Stimulated activated CD8-positive, alpha-beta memory T cell treated with anti-CD3 and anti-CD28 coated beads, Interleukin-4, amount 100 ng/mL, for 4 hours (primary cell): Measurements from ENCODE around the gene GNL2.
"Not testable (repeated sequence)": the region's sequence is repeated elsewhere in the genome, so short reads cannot be mapped to it uniquely, and the experiment has no call there.

Experiments
- DNase-seq, 2 donors: peaks; one replicate each; pipeline ENCODE4 v3.0.0-alpha.2; 2020; ENCODE audit warnings: low read depth in 2 of 2, low spot score in 1 of 2

The GNL2 gene

GRCh38 chr1:37609002-37609401 is 13.3 kb upstream of the GNL2 start:
- DNase-seq, result no peak

- no peak for DNase-seq
These were observed 10.9 kb upstream of the GNL2 start for GRCh38 chr1:37606481-37607263.

- DNase-seq, result no peak
These were observed 10.2 kb upstream of the GNL2 start for GRCh38 chr1:37605806-37606474.

GRCh38 chr1:37605061-37605650 is 9.4 kb upstream of the GNL2 start:
- no peak for DNase-seq

GRCh38 chr1:37602750-37603694 is 7.3 kb upstream of the GNL2 start:
- DNase-seq, result peak in 1 of 2 donors; percentile 3

GRCh38 chr1:37601441-37601840 is 5.7 kb upstream of the GNL2 start:
- no peak for DNase-seq

- DNase-seq, result no peak
These were observed 4.2 kb upstream of the GNL2 start for GRCh38 chr1:37599940-37600339.

GRCh38 chr1:37596182-37596667 is 488 bp upstream of the GNL2 start:
- no peak for DNase-seq

GRCh38 chr1:37593726-37594125 is 2.0 kb downstream of the GNL2 start:
- DNase-seq, result no peak

GRCh38 chr1:37588939-37589338 is 6.8 kb downstream of the GNL2 start:
- DNase-seq, result no peak

GRCh38 chr1:37584544-37584943 is 11.2 kb downstream of the GNL2 start:
- not testable (repeated sequence) for DNase-seq

- DNase-seq, result no peak
These were observed 20.0 kb downstream of the GNL2 start for GRCh38 chr1:37575692-37576091.

- DNase-seq, result no peak
These were observed 20.8 kb downstream of the GNL2 start for GRCh38 chr1:37574834-37575480.

GRCh38 chr1:37570528-37571334 is 25.0 kb downstream of the GNL2 start:
- DNase-seq, result no peak

- DNase-seq, result no peak
These were observed 28.7 kb downstream of the GNL2 start for GRCh38 chr1:37567023-37567422.

- DNase-seq, result no peak
These were observed 30.8 kb downstream of the GNL2 start for GRCh38 chr1:37564892-37565291.

- no peak for DNase-seq
These were observed 32.8 kb downstream of the GNL2 start for GRCh38 chr1:37562984-37563383.

GRCh38 chr1:37561133-37562132 is 34.3 kb downstream of the GNL2 start:
- DNase-seq, result no peak
